ENCODE data around the gene SLC22A1.

- TF ChIP-seq, protein P1, sequence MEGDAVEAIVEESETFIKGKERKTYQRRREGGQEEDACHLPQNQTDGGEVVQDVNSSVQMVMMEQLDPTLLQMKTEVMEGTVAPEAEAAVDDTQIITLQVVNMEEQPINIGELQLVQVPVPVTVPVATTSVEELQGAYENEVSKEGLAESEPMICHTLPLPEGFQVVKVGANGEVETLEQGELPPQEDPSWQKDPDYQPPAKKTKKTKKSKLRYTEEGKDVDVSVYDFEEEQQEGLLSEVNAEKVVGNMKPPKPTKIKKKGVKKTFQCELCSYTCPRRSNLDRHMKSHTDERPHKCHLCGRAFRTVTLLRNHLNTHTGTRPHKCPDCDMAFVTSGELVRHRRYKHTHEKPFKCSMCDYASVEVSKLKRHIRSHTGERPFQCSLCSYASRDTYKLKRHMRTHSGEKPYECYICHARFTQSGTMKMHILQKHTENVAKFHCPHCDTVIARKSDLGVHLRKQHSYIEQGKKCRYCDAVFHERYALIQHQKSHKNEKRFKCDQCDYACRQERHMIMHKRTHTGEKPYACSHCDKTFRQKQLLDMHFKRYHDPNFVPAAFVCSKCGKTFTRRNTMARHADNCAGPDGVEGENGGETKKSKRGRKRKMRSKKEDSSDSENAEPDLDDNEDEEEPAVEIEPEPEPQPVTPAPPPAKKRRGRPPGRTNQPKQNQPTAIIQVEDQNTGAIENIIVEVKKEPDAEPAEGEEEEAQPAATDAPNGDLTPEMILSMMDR (IDR thresholded peaks at IDR 0.05; ENCODE audit: poor library complexity) = no peak
- TF ChIP-seq EZH2phosphoT487 (IDR thresholded peaks at IDR 0.05; ENCODE audit: low read depth, severe bottlenecking, unreplicated experiment) (no peak), EZH2 (IDR thresholded peaks at IDR 0.05; ENCODE audit: borderline replicate concordance) (no peak)
Observed at GRCh38 chr6:160093061-160093460, 28.6 kb upstream of the SLC22A1 start.
